Ectodermal cell (in vitro differentiated cells): ENCODE results near the gene TP53I3.
"Not testable (repeated sequence)": the region's sequence is repeated elsewhere in the genome, so short reads cannot be mapped to it uniquely, and the experiment has no call there.

Source experiments
- H3K27ac ChIP-seq: 2 replicates; pipeline ENCODE4 v1.7.0; 2013; ENCODE audit warnings: mild to moderate bottlenecking, low read depth, low read length; ENCODE audit not compliant: insufficient read depth, poor library complexity, severe bottlenecking
- H3K27me3 ChIP-seq: 2 replicates; pipeline ENCODE4 v1.7.0; 2013; ENCODE audit warnings: mild to moderate bottlenecking, low read length; ENCODE audit not compliant: insufficient read depth, control insufficient read depth, poor library complexity, severe bottlenecking
- H3K36me3 ChIP-seq: one replicate; pipeline ENCODE4 v1.7.0; 2013; ENCODE audit warnings: low read length; ENCODE audit not compliant: control insufficient read depth, insufficient read depth
- H3K4me1 ChIP-seq: one replicate; pipeline ENCODE4 v1.7.0; 2013; ENCODE audit warnings: low read length; ENCODE audit not compliant: control insufficient read depth, insufficient read depth
- H3K4me3 ChIP-seq: 2 replicates; pipeline ENCODE4 v1.7.0; 2013; ENCODE audit warnings: low read depth, low read length, control low read depth; ENCODE audit not compliant: insufficient read depth
- H3K9me3 ChIP-seq: 2 replicates; pipeline ENCODE4 v1.7.0; 2013; ENCODE audit warnings: mild to moderate bottlenecking, low read length, moderate library complexity; ENCODE audit not compliant: control insufficient read depth
- WGBS, 2 experiments: methylation state at CpG; one replicate each; pipeline ENCODE4 v1.1.7; 2013; ENCODE audit warnings: missing lambda C conversion rate in 2 of 2; 5-methylcytosine and 5-hydroxymethylcytosine counted together

Gene TP53I3

GRCh38 chr2:24115057-24115456 is 30.4 kb upstream of the TP53I3 start:
- no peak overlapping the region for H3K27ac ChIP-seq
- no peaks in the 10 kb centered on the region for H3K9me3 ChIP-seq
- H3K4me1 ChIP-seq = no peaks in the 10 kb centered on the region
- H3K27me3 ChIP-seq = no peaks in the 10 kb centered on the region
- H3K36me3 ChIP-seq = no peaks in the 10 kb centered on the region
- no peak overlapping the region for H3K4me3 ChIP-seq
- 0 to 50% methylated on average over 1 to 2 of the region's 2 CpGs for WGBS, 2 experiments

GRCh38 chr2:24111407-24111901 is 26.8 kb upstream of the TP53I3 start:
- WGBS, 2 experiments = 92% methylated on average over 2 of the region's 2 CpGs
- Histone ChIP-seq H3K36me3 (no peaks in the 10 kb centered on the region), H3K27me3 (no peaks in the 10 kb centered on the region), H3K27ac (no peak overlapping the region), H3K9me3 (no peaks in the 10 kb centered on the region), H3K4me3 (no peak overlapping the region), H3K4me1 (no peaks in the 10 kb centered on the region)

DNA sequence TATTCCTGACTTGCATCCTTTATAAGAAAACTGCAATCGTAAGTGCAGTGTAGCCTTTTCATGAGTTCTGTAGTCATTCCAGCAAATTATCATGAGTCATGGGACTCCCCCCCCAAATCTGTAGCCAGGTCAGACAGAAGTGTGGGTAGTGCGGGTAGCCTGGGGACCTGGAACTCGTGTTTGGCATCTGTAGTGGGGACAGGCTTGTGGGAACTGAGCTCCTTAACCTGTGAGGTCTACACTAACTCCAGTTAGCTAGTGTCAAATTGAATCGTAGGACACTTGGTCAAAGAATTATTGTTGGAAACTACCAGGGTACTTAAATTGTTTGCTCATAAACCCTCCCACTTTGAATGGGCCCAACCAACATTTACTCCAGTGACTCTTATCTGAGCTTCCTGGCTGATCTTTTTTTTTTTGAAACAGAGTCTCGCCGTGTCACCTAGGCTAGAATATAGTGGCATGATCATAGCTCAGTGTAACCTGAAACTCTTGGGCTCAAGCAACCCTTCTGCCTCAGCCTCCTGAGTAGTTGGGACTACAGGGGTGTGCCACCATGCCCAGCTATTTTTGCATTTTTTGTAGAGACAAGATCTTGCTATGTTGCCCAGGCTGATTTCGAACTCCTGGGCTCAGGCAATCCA is 26.1 kb upstream of the TP53I3 start:
- H3K27ac ChIP-seq = no peak overlapping the region
- no peak overlapping the region for H3K4me3 ChIP-seq

GRCh38 chr2:24109431-24109830 is 24.8 kb upstream of the TP53I3 start:
- not testable (repeated sequence) for H3K27ac ChIP-seq, H3K36me3 ChIP-seq, H3K4me1 ChIP-seq, H3K27me3 ChIP-seq, H3K4me3 ChIP-seq, H3K9me3 ChIP-seq
- WGBS, 2 experiments = 80 to 93% methylated on average over 1 of the region's 1 CpG

More for the DNA sequence above, 26.1 kb upstream of the TP53I3 start:
- H3K27me3 ChIP-seq = no peaks in the 10 kb centered on the region
- no peaks in the 10 kb centered on the region for H3K36me3 ChIP-seq
- 94 to 95% methylated on average over 7 of the region's 7 CpGs for WGBS, 2 experiments
- H3K4me1 ChIP-seq = no peaks in the 10 kb centered on the region
- no peaks in the 10 kb centered on the region for H3K9me3 ChIP-seq

GRCh38 chr2:24107336-24107735 is 22.7 kb upstream of the TP53I3 start:
- Histone ChIP-seq H3K27me3 (no peaks in the 10 kb centered on the region), H3K9me3 (no peaks in the 10 kb centered on the region), H3K4me1 (no peaks in the 10 kb centered on the region), H3K36me3 (no peaks in the 10 kb centered on the region), H3K4me3 (no peak overlapping the region), H3K27ac (no peak overlapping the region)
- no CpG with 5 or more reads among the region's 1 CpG for WGBS, 2 experiments

DNA sequence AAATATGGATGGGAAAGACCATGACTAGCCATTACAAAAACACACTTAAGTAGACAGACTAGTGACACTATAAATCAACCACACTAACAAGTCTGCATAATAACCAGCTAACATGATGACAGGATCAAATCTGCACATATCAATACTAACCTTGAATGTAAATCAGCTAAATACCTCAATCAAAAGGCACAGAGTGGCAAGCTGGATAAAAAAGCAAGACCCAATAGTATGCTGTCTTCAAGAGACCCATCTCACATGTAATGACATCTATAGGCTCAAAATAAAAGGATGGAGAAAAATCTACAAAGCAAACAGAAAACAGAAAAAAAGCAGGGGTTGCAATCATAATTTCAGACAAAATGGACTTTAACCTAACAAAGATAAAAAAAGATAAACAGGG is 22.2 kb upstream of the TP53I3 start:
- Histone ChIP-seq H3K36me3 (no peaks in the 10 kb centered on the region), H3K27me3 (no peaks in the 10 kb centered on the region), H3K9me3 (no peaks in the 10 kb centered on the region), H3K27ac (no peak overlapping the region), H3K4me3 (no peak overlapping the region), H3K4me1 (no peaks in the 10 kb centered on the region)

DNA sequence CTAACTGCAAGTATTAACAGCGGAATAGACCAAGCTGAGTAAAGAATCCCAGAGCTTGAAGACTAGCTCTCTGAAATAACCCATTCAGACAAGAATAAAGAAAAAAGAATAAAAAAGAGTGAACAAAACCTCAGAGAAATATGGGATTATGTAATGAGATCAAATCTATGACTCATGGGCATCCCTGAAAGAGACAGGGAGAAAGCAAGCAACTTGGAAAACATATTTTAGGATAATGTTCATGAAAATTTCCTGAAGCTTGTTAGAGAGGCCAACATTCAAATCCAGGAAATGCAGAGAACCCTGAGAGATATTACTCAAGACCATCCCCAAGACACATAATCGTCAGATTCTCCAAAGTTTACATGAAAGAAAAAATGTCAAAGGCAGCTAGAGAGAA is 21.2 kb upstream of the TP53I3 start:
- Histone ChIP-seq H3K4me1 (no peaks in the 10 kb centered on the region), H3K27ac (no peak overlapping the region), H3K4me3 (no peak overlapping the region), H3K36me3 (no peaks in the 10 kb centered on the region), H3K9me3 (no peaks in the 10 kb centered on the region), H3K27me3 (no peaks in the 10 kb centered on the region)
- 48 to 50% methylated on average over 2 of the region's 2 CpGs for WGBS, 2 experiments

DNA sequence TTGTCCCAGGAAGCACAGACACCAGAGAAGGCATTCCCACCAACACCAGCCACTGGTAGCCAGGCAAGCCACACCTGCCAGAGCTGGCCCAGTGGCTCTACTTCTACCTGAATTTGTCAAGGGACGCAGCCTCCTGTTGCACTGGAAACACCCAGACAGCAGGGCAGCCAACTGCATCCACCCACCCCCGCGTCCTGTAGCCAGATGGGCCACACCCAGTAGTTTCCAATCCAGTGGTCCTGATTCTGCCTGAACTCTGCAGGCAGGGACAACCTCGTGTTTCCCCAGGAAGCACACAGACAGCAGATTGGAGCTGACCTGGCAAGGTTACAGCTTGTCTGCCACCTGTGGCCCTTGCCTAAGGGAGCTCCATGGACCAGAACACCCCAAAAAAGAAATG is 20.3 kb upstream of the TP53I3 start:
- no peaks in the 10 kb centered on the region for H3K9me3 ChIP-seq
- H3K4me1 ChIP-seq = no peaks in the 10 kb centered on the region
- no peaks in the 10 kb centered on the region for H3K36me3 ChIP-seq
- H3K27me3 ChIP-seq = no peaks in the 10 kb centered on the region
- no peak overlapping the region for H3K4me3 ChIP-seq
- no peak overlapping the region for H3K27ac ChIP-seq
- 88 to 92% methylated on average over 4 of the region's 4 CpGs for WGBS, 2 experiments

DNA sequence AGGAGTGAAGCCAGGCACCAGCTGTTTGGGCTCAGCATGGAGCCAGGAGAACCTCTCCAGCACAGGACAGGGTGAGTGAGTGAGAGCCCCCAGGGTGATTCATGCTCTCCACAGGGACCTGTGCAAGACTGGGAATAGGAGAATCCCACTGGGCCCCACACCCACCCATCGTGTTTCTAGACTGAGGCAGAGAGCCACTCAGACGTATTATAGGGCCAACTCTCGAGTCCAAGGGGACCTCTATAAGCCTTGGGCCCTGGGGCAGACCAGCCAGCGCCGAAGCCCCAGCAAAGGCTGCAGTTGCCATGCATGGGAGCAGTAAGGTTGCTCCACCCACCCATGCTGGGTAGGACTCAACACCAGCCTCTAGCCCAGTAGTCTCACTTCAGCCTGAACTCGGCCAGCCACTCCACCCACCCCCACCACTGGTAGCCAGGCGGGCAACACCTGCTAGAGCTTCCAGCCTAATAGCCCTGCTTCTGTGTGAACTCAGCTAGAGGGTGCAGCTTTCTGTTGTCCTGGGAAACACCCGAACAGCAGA is 19.5 kb upstream of the TP53I3 start:
- Histone ChIP-seq H3K27ac (no peak overlapping the region), H3K9me3 (no peaks in the 10 kb centered on the region), H3K27me3 (no peaks in the 10 kb centered on the region), H3K4me3 (no peak overlapping the region), H3K36me3 (no peaks in the 10 kb centered on the region), H3K4me1 (no peaks in the 10 kb centered on the region)
- 92 to 93% methylated on average over 8 of the region's 8 CpGs for WGBS, 2 experiments

DNA sequence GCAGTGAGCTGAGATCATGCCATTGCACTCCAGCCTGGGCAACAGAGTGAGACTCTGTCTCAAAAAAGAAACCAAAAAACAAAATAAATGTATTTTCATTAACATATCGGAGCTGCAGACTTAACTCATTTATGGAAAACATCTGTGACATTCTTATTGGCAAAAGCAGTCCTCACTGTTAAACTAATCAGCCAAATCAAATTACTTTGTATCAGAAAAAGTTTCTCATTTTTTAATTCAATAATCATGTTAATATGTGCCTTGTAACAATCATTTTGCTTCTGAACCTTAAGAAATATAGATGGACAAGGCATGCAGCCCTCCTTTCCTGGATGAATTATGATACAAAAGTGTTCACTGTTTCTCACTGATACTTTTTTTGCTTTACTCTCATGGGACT is 18.0 kb upstream of the TP53I3 start:
- no peak overlapping the region for H3K4me3 ChIP-seq
- H3K4me1 ChIP-seq = no peaks in the 10 kb centered on the region
- 88 to 94% methylated on average over 1 of the region's 1 CpG for WGBS, 2 experiments
- H3K36me3 ChIP-seq = no peaks in the 10 kb centered on the region
- no peaks in the 10 kb centered on the region for H3K27me3 ChIP-seq
- H3K9me3 ChIP-seq = no peaks in the 10 kb centered on the region
- H3K27ac ChIP-seq = no peak overlapping the region
